OCI-LY1 (cell line): ENCODE measurements around the gene CUEDC1.

ENCODE experiments used
- EZH2 ChIP-seq: fragments of 200-600 bp; sonication (generic), shearing (Covaris generic); IDR thresholded peaks from 2 replicates; pipeline ENCODE4 v1.8.0; 2017; ENCODE audit warnings: borderline replicate concordance, mixed run types, mild to moderate bottlenecking, antibody characterized with exemption, low read length, moderate library complexity, mixed read lengths
- TF ChIP-seq, protein P1 (sequence below): fragments of 200-600 bp; sonication (generic), shearing (Covaris generic); IDR thresholded peaks from 2 replicates; pipeline ENCODE4 v1.5.1; 2017; ENCODE audit warnings: mild to moderate bottlenecking, antibody characterized with exemption, low read length, moderate library complexity, mixed read lengths

DNA sequence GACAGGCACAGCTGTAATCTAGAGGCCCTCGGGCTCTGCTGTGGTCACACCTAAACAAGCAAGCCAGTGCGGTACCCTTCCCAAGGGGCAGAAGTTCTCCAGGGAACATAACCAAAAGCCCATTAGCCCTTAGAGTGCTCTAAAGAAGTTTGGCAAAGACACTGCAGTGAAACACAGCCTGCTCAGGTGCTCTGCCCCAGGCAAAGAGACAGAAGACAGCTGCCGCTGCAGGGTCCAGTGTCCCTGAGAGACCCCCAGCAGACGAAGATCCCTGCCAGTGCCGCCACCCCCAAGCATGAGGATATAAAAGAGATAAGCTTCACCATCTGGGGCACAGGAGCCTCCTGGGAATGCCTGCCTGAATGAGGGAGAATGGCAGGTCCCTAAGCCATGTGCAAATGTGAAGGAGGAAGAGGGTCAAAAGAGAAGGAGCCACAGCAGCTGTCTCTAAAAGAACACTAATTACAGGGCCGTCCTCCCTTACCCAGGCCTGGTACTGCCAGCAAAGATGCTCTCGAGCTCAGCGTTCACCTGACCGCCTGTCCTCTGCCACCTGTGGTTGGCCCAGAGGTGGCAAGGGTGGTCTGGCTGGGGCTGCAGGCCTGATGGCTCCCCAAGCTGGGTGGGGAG, 29.7 kb downstream of the CUEDC1 start:
- TF ChIP-seq, protein P1, sequence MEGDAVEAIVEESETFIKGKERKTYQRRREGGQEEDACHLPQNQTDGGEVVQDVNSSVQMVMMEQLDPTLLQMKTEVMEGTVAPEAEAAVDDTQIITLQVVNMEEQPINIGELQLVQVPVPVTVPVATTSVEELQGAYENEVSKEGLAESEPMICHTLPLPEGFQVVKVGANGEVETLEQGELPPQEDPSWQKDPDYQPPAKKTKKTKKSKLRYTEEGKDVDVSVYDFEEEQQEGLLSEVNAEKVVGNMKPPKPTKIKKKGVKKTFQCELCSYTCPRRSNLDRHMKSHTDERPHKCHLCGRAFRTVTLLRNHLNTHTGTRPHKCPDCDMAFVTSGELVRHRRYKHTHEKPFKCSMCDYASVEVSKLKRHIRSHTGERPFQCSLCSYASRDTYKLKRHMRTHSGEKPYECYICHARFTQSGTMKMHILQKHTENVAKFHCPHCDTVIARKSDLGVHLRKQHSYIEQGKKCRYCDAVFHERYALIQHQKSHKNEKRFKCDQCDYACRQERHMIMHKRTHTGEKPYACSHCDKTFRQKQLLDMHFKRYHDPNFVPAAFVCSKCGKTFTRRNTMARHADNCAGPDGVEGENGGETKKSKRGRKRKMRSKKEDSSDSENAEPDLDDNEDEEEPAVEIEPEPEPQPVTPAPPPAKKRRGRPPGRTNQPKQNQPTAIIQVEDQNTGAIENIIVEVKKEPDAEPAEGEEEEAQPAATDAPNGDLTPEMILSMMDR, result no peak
- no peak for TF ChIP-seq EZH2
